Tibial nerve (tissue), 4 donors: ENCODE data around the gene JADE3.

Experiments used
- CTCF ChIP-seq, 5 experiments: fragments of 200-600 bp in 3 of 5; fragments of 450-650 bp in 2 of 5; sonication (generic) in 3 of 5; IDR thresholded peaks; one replicate each; pipeline ENCODE4 v1.5.1; 2016 to 2019; ENCODE audit warnings: antibody characterized with exemption in 5 of 5, mild to moderate bottlenecking in 3 of 5, moderate library complexity in 2 of 5
- EP300 ChIP-seq, 2 donors: sonication (generic); formaldehyde crosslinking; IDR thresholded peaks; one replicate each; pipeline ENCODE4 v1.6.1; 2017; ENCODE audit warnings: antibody characterized with exemption in 2 of 2, mild to moderate bottlenecking in 1 of 2
- POLR2A ChIP-seq, 2 donors: fragments of 450-650 bp; IDR thresholded peaks; one replicate each; pipeline ENCODE4 v1.6.1; 2017; ENCODE audit warnings: antibody characterized with exemption in 2 of 2, mild to moderate bottlenecking in 2 of 2, moderate library complexity in 2 of 2

- no peak for TF ChIP-seq POLR2A (IDR thresholded peaks at IDR 0.05)
- TF ChIP-seq CTCF (IDR thresholded peaks at IDR 0.05), result no peak
- no peak for TF ChIP-seq EP300 (IDR thresholded peaks at IDR 0.05)
Measured at GRCh38 chrX:46953137-46953527, 40.9 kb downstream of the JADE3 start.
